K562 treated with DMSO at 1 percent for 24 hours (cell line): ENCODE measurements around the gene EDIL3. TPM values are rescaled to one million over a fixed set of nuclear protein-coding genes. Genes with fewer than 3 reads are reported as not detected.

Source experiments
- total RNA-seq: library from RNA; unstranded; fragments of 300-600 nt; gene quantifications from 2 replicates; pipeline ENCODE4 v1.2.3, GENCODE V29; 2022; ENCODE audit warnings: low read depth; ENCODE audit not compliant: insufficient read depth

The EDIL3 gene
- not detected in 2 replicates for total RNA-seq

GRCh38 chr5:84384604-84385575, at the start of gene EDIL3:
TSS of gene EDIL3 (minus strand) at chr5:84384880. CDS start at chr5:84384374, 506 bp downstream.

